Measurements from ENCODE around the gene EDIL3.

- TF ChIP-seq CTCF (IDR thresholded peaks at IDR 0.05) (no peak), EP300 (IDR thresholded peaks at IDR 0.05) (no peak), POLR2A (IDR thresholded peaks at IDR 0.05) (no peak)
Observed at GRCh38 chr5:84304599-84304998, 80.1 kb downstream of the EDIL3 start.

All from tibial nerve (tissue), 4 donors.